ENCODE data around the gene PIEZO2. TPM values are rescaled to one million over a fixed set of nuclear protein-coding genes. Genes with fewer than 3 reads are reported as not detected.
"Not testable (repeated sequence)": the region's sequence is repeated elsewhere in the genome, so short reads cannot be mapped to it uniquely, and the experiment has no call there.

Gene PIEZO2
- not detected for total RNA-seq

GRCh38 chr18:11149441-11150270, at the start of gene PIEZO2:
PIEZO2 (minus strand) TSS chr18:11149569; CDS start chr18:11148588, 981 bp downstream.
- ChIA-PET CTCF (interaction anchor here (1.1 kb wide), 1 partner anchor 14 kb away, joined by 3 read pairs; no protein-coding TSS in a partner anchor), POLR2A (no interaction called here)
- H3K27me3 Mint-ChIP-seq: peaks cover 34% of the 10 kb centered on the region
- intact Hi-C loops (cut with DNase I, micrococcal nuclease): loop anchor here (5.0 to 10.0 kb wide), 3 partner anchors 65 to 362 kb away; no protein-coding TSS in a partner anchor
- no peaks in the 10 kb centered on the region for H3K9me3 Mint-ChIP-seq (ENCODE audit: low read depth)
- peak; percentile 44 for DNase-seq
- no peak within 1 kb of the TSS for H3K27ac Mint-ChIP-seq
- no peaks in the 10 kb centered on the region for H3K36me3 Mint-ChIP-seq (ENCODE audit: low read depth)
- H3K4me3 Mint-ChIP-seq: no peak within 1 kb of the TSS
- H3K4me1 Mint-ChIP-seq: peaks cover 5% of the 10 kb centered on the region
- ATAC-seq: peak; percentile 42

GRCh38 chr18:11183637-11184036, 34.3 kb upstream of the PIEZO2 start:
- intact Hi-C loops (cut with DNase I, micrococcal nuclease): no loop called here
- H3K27me3 Mint-ChIP-seq: no peaks in the 10 kb centered on the region
- POLR2A ChIA-PET: no interaction called here
- H3K27ac Mint-ChIP-seq: no peak overlapping the region
- H3K4me3 Mint-ChIP-seq: no peak overlapping the region
- no peaks in the 10 kb centered on the region for H3K4me1 Mint-ChIP-seq
- no peaks in the 10 kb centered on the region for H3K36me3 Mint-ChIP-seq (ENCODE audit: low read depth)
- no peak for DNase-seq
- CTCF ChIA-PET: no interaction called here
- ATAC-seq: no peak
- no peaks in the 10 kb centered on the region for H3K9me3 Mint-ChIP-seq (ENCODE audit: low read depth)

GRCh38 chr18:11181629-11182028, 32.3 kb upstream of the PIEZO2 start:
- H3K27ac Mint-ChIP-seq; DNase-seq; intact Hi-C loops (cut with DNase I, micrococcal nuclease); H3K9me3 Mint-ChIP-seq (ENCODE audit: low read depth); H3K36me3 Mint-ChIP-seq (ENCODE audit: low read depth); H3K4me3 Mint-ChIP-seq; POLR2A ChIA-PET; H3K4me1 Mint-ChIP-seq; H3K27me3 Mint-ChIP-seq; ATAC-seq: not testable (repeated sequence)
- CTCF ChIA-PET: interaction anchor here (0.5 kb wide), 1 partner anchor 210 kb away, joined by 3 read pairs; no protein-coding TSS in a partner anchor

- Mint-ChIP-seq H3K27ac (no peak overlapping the region), H3K4me3 (no peak overlapping the region), H3K36me3 (ENCODE audit: low read depth) (no peaks in the 10 kb centered on the region), H3K4me1 (no peaks in the 10 kb centered on the region), H3K9me3 (ENCODE audit: low read depth) (no peaks in the 10 kb centered on the region), H3K27me3 (no peaks in the 10 kb centered on the region)
- ChIA-PET POLR2A (no interaction called here), CTCF (no interaction called here)
- DNase-seq (no peak), ATAC-seq (no peak)
- intact Hi-C loops (cut with DNase I, micrococcal nuclease): no loop called here
These were observed 30.7 kb upstream of the PIEZO2 start for GRCh38 chr18:11179959-11180519.

- ChIA-PET POLR2A (no interaction called here), CTCF (no interaction called here)
- intact Hi-C loops (cut with DNase I, micrococcal nuclease): no loop called here
- Mint-ChIP-seq H3K36me3 (ENCODE audit: low read depth) (no peaks in the 10 kb centered on the region), H3K9me3 (ENCODE audit: low read depth) (no peaks in the 10 kb centered on the region), H3K4me3 (no peak overlapping the region), H3K27ac (no peak overlapping the region), H3K4me1 (no peaks in the 10 kb centered on the region), H3K27me3 (no peaks in the 10 kb centered on the region)
- no peak for DNase-seq
- ATAC-seq: no peak
These were observed 29.7 kb upstream of the PIEZO2 start for GRCh38 chr18:11178951-11179549.

GRCh38 chr18:11177382-11177781, 28.0 kb upstream of the PIEZO2 start:
- DNase-seq (no peak), ATAC-seq (no peak)
- ChIA-PET CTCF (no interaction called here), POLR2A (no interaction called here)
- Mint-ChIP-seq H3K9me3 (ENCODE audit: low read depth) (no peaks in the 10 kb centered on the region), H3K27me3 (no peaks in the 10 kb centered on the region), H3K27ac (no peak overlapping the region), H3K36me3 (ENCODE audit: low read depth) (no peaks in the 10 kb centered on the region), H3K4me3 (no peak overlapping the region), H3K4me1 (no peaks in the 10 kb centered on the region)
- intact Hi-C loops (cut with DNase I, micrococcal nuclease): no loop called here

- intact Hi-C loops (cut with DNase I, micrococcal nuclease): no loop called here
- no peak for DNase-seq
- no peak for ATAC-seq
- Mint-ChIP-seq H3K27me3 (no peaks in the 10 kb centered on the region), H3K27ac (no peak overlapping the region), H3K9me3 (ENCODE audit: low read depth) (no peaks in the 10 kb centered on the region), H3K36me3 (ENCODE audit: low read depth) (no peaks in the 10 kb centered on the region), H3K4me3 (no peak overlapping the region), H3K4me1 (no peaks in the 10 kb centered on the region)
- POLR2A ChIA-PET: no interaction called here
- CTCF ChIA-PET: no interaction called here
These were observed 27.1 kb upstream of the PIEZO2 start for GRCh38 chr18:11176481-11176881.

GRCh38 chr18:11175266-11175979, 26.1 kb upstream of the PIEZO2 start:
- Mint-ChIP-seq H3K4me3 (no peak overlapping the region), H3K27me3 (no peaks in the 10 kb centered on the region), H3K27ac (no peak overlapping the region), H3K36me3 (ENCODE audit: low read depth) (no peaks in the 10 kb centered on the region), H3K9me3 (ENCODE audit: low read depth) (no peaks in the 10 kb centered on the region), H3K4me1 (no peaks in the 10 kb centered on the region)
- no peak for ATAC-seq
- no peak for DNase-seq
- POLR2A ChIA-PET: no interaction called here
- CTCF ChIA-PET: no interaction called here
- intact Hi-C loops (cut with DNase I, micrococcal nuclease): no loop called here

GRCh38 chr18:11174179-11174578, 24.8 kb upstream of the PIEZO2 start:
- ATAC-seq; CTCF ChIA-PET; DNase-seq; H3K36me3 Mint-ChIP-seq (ENCODE audit: low read depth); H3K9me3 Mint-ChIP-seq (ENCODE audit: low read depth); H3K4me3 Mint-ChIP-seq; POLR2A ChIA-PET; H3K27ac Mint-ChIP-seq; H3K27me3 Mint-ChIP-seq; H3K4me1 Mint-ChIP-seq; intact Hi-C loops (cut with DNase I, micrococcal nuclease): not testable (repeated sequence)

- no peak for ATAC-seq
- no peak overlapping the region for H3K27ac Mint-ChIP-seq
- no peak overlapping the region for H3K4me3 Mint-ChIP-seq
- CTCF ChIA-PET: no interaction called here
- no peaks in the 10 kb centered on the region for H3K9me3 Mint-ChIP-seq (ENCODE audit: low read depth)
- POLR2A ChIA-PET: no interaction called here
- DNase-seq: no peak
- peaks cover 2% of the 10 kb centered on the region for H3K27me3 Mint-ChIP-seq
- H3K4me1 Mint-ChIP-seq: no peaks in the 10 kb centered on the region
- H3K36me3 Mint-ChIP-seq (ENCODE audit: low read depth): no peaks in the 10 kb centered on the region
- intact Hi-C loops (cut with DNase I, micrococcal nuclease): no loop called here
These were observed 18.4 kb upstream of the PIEZO2 start for GRCh38 chr18:11167778-11168177.

- Mint-ChIP-seq H3K4me1 (no peaks in the 10 kb centered on the region), H3K27me3 (peaks cover 2% of the 10 kb centered on the region), H3K27ac (no peak overlapping the region), H3K9me3 (ENCODE audit: low read depth) (no peaks in the 10 kb centered on the region), H3K4me3 (no peak overlapping the region), H3K36me3 (ENCODE audit: low read depth) (no peaks in the 10 kb centered on the region)
- intact Hi-C loops (cut with DNase I, micrococcal nuclease): no loop called here
- no peak for DNase-seq
- POLR2A ChIA-PET: no interaction called here
- CTCF ChIA-PET: interaction anchor here (1.0 kb wide), 1 partner anchor 315 kb away, joined by 3 read pairs; no protein-coding TSS in a partner anchor
- no peak for ATAC-seq
These were observed 16.6 kb upstream of the PIEZO2 start for GRCh38 chr18:11165952-11166351.

Measured in activated CD4-positive, alpha-beta T cell treated with anti-CD3 and anti-CD28 coated beads for 36 hours (primary cell).